SU-DHL-6 (cell line): ENCODE measurements around the gene SPCS3.

Source experiments
- H2AFZ ChIP-seq: fragments of 200-600 bp; sonication (generic); 2 replicates; pipeline ENCODE4 v1.6.1; 2014; ENCODE audit warnings: low read depth, mild to moderate bottlenecking, moderate library complexity, mixed read lengths, antibody characterized with exemption, low read length; ENCODE audit not compliant: severe bottlenecking
- H3F3A ChIP-seq: fragments of 200-600 bp; shearing (Covaris generic); 2 replicates; pipeline ENCODE4 v1.6.0; 2016; ENCODE audit warnings: antibody characterized with exemption, mild to moderate bottlenecking; ENCODE audit not compliant: insufficient read depth
- H3K27ac ChIP-seq: fragments of 200-600 bp; sonication (generic); 2 replicates; pipeline ENCODE4 v1.5.1; 2016; ENCODE audit warnings: low read depth, mild to moderate bottlenecking, low read length, moderate library complexity, mixed read lengths
- H3K27me3 ChIP-seq: fragments of 200-600 bp; sonication (generic), shearing (Covaris generic); 2 replicates; pipeline ENCODE4 v1.6.0; 2014; ENCODE audit warnings: mild to moderate bottlenecking, low read length
- H3K36me3 ChIP-seq: fragments of 200-600 bp; sonication (generic); 2 replicates; pipeline ENCODE4 v1.6.1; 2014; ENCODE audit warnings: mild to moderate bottlenecking, low read length, mixed read lengths
- H3K4me2 ChIP-seq: fragments of 300-600, 200-600 bp; shearing (Covaris generic), sonication (generic); 2 replicates; pipeline ENCODE4 v1.6.0; 2014; ENCODE audit warnings: low read length, low read depth, mild to moderate bottlenecking; ENCODE audit not compliant: poor library complexity, severe bottlenecking
- H3K4me3 ChIP-seq: fragments of 200-600 bp; sonication (generic); 2 replicates; pipeline ENCODE4 v1.5.1; 2014; ENCODE audit warnings: antibody characterized with exemption, low read length, mild to moderate bottlenecking, mixed read lengths; ENCODE audit not compliant: insufficient read depth, poor library complexity, severe bottlenecking
- H3K79me2 ChIP-seq: fragments of 200-600 bp; sonication (generic); 2 replicates; pipeline ENCODE4 v1.6.1; 2014; ENCODE audit warnings: mild to moderate bottlenecking, low read length, moderate library complexity; ENCODE audit not compliant: insufficient read depth
- H3K9ac ChIP-seq: fragments of 200-600 bp; sonication (generic); 2 replicates; pipeline ENCODE4 v1.7.0; 2014; ENCODE audit warnings: mild to moderate bottlenecking, low read length
- H3K9me2 ChIP-seq: fragments of 200-600 bp; sonication (generic); replicated peaks from 2 replicates; pipeline ENCODE4 v1.6.1; 2014; ENCODE audit warnings: low read length; ENCODE audit not compliant: insufficient read depth
- H3K9me3 ChIP-seq: fragments of 200-600 bp; sonication (generic); 2 replicates; pipeline ENCODE4 v1.6.1; 2014; ENCODE audit warnings: low read length, mixed read lengths; ENCODE audit not compliant: insufficient read depth
- H4K20me1 ChIP-seq: fragments of 200-600 bp; sonication (generic); 2 replicates; pipeline ENCODE4 v1.6.1; 2014; ENCODE audit warnings: low read depth, mild to moderate bottlenecking, antibody characterized with exemption, low read length, moderate library complexity, mixed read lengths
- CTCF ChIP-seq: fragments of 200-600 bp; sonication (generic); IDR thresholded peaks from one replicate; pipeline ENCODE4 v1.5.1; 2017; ENCODE audit warnings: antibody characterized with exemption, mild to moderate bottlenecking, low read length, moderate library complexity; ENCODE audit not compliant: insufficient read depth, poor library complexity, severe bottlenecking
- EZH2phosphoT487 ChIP-seq: fragments of 200-600 bp; sonication (generic), shearing (Covaris generic); conservative IDR thresholded peaks from 2 replicates; pipeline ENCODE4 v1.6.1; 2018; ENCODE audit warnings: mild to moderate bottlenecking, antibody characterized with exemption, low read length, moderate library complexity, mixed read lengths

Gene SPCS3

GRCh38 chr4:176319151-176319703 is 539 bp upstream of the SPCS3 start:
- H2AFZ ChIP-seq = peak overlapping the region; percentile 86
- peak overlapping the region; percentile 90 for H3K4me2 ChIP-seq
- no peaks in the 10 kb centered on the region for H3K9me3 ChIP-seq
- H3K79me2 ChIP-seq = peaks cover 44% of the 10 kb centered on the region
- peaks cover 26% of the 10 kb centered on the region for H3K36me3 ChIP-seq
- H3K27ac ChIP-seq = no peak overlapping the region
- TF ChIP-seq EZH2phosphoT487 (no peak), CTCF (no peak)
- peaks cover 33% of the 10 kb centered on the region for H4K20me1 ChIP-seq
- H3K4me3 ChIP-seq = peak overlapping the region; percentile 69
- no peaks in the 10 kb centered on the region for H3K27me3 ChIP-seq
- no peaks in the 10 kb centered on the region for H3K9me2 ChIP-seq
- H3F3A ChIP-seq = 0 out of 2 replicates have a peak, but pooled peaks cover 3% of the 10 kb centered on the region
- H3K9ac ChIP-seq = peak overlapping the region; percentile 100

DNA sequence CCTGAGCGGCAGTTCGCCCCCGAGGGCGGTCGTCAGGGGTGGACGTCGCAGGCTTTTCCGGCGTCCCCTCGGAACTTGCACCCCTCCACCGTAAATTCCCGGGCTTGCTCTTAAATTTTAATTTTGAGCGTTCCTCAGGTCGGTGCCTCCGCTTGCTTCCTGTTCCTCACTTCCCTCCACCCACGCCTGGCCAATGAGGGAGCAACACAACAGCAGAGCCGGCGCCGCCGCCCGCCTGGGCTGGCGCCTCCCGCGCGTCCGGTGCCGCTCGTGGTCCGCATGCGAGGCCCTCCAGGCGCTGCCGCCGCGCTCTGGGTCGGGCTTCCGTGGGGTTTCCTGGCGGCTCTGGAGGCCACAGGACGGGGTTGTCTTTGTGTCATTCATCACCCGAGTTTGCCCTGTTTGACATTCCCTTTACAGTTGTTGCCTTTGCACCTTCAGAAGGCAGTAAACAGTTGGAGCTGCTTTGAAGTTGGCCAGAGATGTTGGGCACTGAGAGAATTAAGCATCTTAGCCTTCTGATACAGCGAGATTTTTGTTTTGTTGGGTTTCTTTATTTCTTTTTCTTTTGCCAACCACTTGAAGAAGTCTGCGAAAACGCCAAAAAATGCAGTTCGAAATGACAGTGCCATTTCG is 692 bp downstream of the SPCS3 start:
- Histone ChIP-seq H2AFZ (peak overlapping the region; percentile 43), H4K20me1 (peaks cover 41% of the 10 kb centered on the region), H3K36me3 (peaks cover 34% of the 10 kb centered on the region), H3K9me3 (no peaks in the 10 kb centered on the region), H3K4me2 (peak overlapping the region; percentile 89), H3K9me2 (no peaks in the 10 kb centered on the region), H3K27me3 (no peaks in the 10 kb centered on the region), H3K9ac (peak overlapping the region; percentile 100), H3K4me3 (peak overlapping the region; percentile 69), H3K27ac (peak overlapping the region; percentile 94), H3F3A (0 out of 2 replicates have a peak, but pooled peaks cover 3% of the 10 kb centered on the region), H3K79me2 (peaks cover 56% of the 10 kb centered on the region)
- no peak for TF ChIP-seq EZH2phosphoT487
- TF ChIP-seq CTCF = no peak

- peak overlapping the region; percentile 89 for H3K4me2 ChIP-seq
- 0 out of 2 replicates have a peak, but pooled peaks cover 3% of the 10 kb centered on the region for H3F3A ChIP-seq
- peaks cover 37% of the 10 kb centered on the region for H3K36me3 ChIP-seq
- H3K27me3 ChIP-seq = no peaks in the 10 kb centered on the region
- H2AFZ ChIP-seq = no peak overlapping the region
- H3K27ac ChIP-seq = peak overlapping the region; percentile 94
- H3K9me2 ChIP-seq = no peaks in the 10 kb centered on the region
- H3K9me3 ChIP-seq = no peaks in the 10 kb centered on the region
- H3K4me3 ChIP-seq = peak overlapping the region; percentile 69
- H4K20me1 ChIP-seq = peaks cover 43% of the 10 kb centered on the region
- TF ChIP-seq EZH2phosphoT487 (no peak), CTCF (no peak)
- peaks cover 61% of the 10 kb centered on the region for H3K79me2 ChIP-seq
- H3K9ac ChIP-seq = peak overlapping the region; percentile 100
Observed at GRCh38 chr4:176320976-176321361, 1.2 kb downstream of the SPCS3 start.
